Measurements from ENCODE around the gene SCAF1. TPM values are rescaled to one million over a fixed set of nuclear protein-coding genes. Genes with fewer than 3 reads are reported as not detected.

The SCAF1 gene, protein sequence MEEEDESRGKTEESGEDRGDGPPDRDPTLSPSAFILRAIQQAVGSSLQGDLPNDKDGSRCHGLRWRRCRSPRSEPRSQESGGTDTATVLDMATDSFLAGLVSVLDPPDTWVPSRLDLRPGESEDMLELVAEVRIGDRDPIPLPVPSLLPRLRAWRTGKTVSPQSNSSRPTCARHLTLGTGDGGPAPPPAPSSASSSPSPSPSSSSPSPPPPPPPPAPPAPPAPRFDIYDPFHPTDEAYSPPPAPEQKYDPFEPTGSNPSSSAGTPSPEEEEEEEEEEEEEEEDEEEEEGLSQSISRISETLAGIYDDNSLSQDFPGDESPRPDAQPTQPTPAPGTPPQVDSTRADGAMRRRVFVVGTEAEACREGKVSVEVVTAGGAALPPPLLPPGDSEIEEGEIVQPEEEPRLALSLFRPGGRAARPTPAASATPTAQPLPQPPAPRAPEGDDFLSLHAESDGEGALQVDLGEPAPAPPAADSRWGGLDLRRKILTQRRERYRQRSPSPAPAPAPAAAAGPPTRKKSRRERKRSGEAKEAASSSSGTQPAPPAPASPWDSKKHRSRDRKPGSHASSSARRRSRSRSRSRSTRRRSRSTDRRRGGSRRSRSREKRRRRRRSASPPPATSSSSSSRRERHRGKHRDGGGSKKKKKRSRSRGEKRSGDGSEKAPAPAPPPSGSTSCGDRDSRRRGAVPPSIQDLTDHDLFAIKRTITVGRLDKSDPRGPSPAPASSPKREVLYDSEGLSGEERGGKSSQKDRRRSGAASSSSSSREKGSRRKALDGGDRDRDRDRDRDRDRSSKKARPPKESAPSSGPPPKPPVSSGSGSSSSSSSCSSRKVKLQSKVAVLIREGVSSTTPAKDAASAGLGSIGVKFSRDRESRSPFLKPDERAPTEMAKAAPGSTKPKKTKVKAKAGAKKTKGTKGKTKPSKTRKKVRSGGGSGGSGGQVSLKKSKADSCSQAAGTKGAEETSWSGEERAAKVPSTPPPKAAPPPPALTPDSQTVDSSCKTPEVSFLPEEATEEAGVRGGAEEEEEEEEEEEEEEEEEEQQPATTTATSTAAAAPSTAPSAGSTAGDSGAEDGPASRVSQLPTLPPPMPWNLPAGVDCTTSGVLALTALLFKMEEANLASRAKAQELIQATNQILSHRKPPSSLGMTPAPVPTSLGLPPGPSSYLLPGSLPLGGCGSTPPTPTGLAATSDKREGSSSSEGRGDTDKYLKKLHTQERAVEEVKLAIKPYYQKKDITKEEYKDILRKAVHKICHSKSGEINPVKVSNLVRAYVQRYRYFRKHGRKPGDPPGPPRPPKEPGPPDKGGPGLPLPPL
- total RNA-seq (ENCODE audit: unreplicated experiment) = 84.4 TPM
- long read RNA-seq, partial matches to known transcripts = 2 of 2 reads
- long read RNA-seq, other reads (novel, unspliced or antisense) = 0 of 2 reads

DNA sequence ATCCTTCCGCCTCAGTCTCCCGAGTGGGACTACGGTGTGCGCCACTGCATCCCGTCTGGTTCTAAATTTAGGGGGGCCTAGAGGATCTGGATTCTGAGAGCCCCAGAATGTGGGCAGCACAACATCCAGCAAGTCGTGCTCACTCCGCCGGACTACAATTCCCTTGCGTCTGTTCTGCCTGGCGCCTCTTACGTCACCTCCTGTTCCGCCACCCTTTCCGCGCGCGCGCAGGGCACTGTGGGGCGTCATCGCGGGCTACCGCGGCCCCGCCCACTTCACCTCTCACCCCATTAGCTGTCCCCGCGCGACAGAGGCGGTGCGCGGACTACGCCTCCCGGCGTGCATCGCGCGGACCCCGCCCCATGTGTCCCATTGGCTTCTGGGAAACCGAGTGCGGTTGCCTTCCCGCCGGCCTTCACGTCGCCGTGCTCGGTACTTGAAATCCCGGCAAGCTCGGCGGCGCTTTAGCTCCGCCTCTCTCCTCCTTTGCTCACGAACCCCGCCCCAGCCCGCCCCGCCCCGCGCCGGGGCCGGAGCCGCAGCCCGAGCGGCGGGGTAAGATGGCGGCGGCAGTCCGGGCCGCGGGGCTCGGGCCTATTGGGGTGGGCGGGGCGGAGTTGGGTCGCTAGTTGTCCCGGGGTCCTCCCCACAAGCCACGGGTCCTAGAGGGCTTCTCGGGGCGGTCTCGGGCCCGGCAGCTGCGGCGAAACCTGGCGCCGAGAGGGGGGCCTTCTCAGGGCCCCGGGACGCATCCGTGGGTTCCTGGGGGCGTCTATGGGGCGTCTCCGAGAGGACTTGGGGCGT is at the start of gene SCAF1:
TSS of gene SCAF1 (plus strand) at position 522 of the 804 bp plus-strand sequence. CDS start 2,818 bp downstream, outside the sequence.
- Mint-ChIP-seq H3K27me3 (ENCODE audit: unreplicated experiment) (peaks cover 11% of the 10 kb centered on the region), H3K4me3 (ENCODE audit: unreplicated experiment) (peak within 1 kb of the TSS; percentile 100), H3K36me3 (ENCODE audit: unreplicated experiment) (no peaks in the 10 kb centered on the region), H3K27ac (ENCODE audit: unreplicated experiment) (peak within 1 kb of the TSS; percentile 97), H3K9me3 (ENCODE audit: unreplicated experiment) (peaks cover 14% of the 10 kb centered on the region), H3K4me1 (ENCODE audit: low read depth, unreplicated experiment) (peaks cover 38% of the 10 kb centered on the region)
- no peak for TF ChIP-seq CTCF (IDR thresholded peaks at IDR 0.05; ENCODE audit: partially characterized antibody, unreplicated experiment)
- peak; percentile 99 for DNase-seq

- no peak for TF ChIP-seq CTCF (IDR thresholded peaks at IDR 0.05; ENCODE audit: partially characterized antibody, unreplicated experiment)
- Mint-ChIP-seq H3K27me3 (ENCODE audit: unreplicated experiment) (peaks cover 9% of the 10 kb centered on the region), H3K9me3 (ENCODE audit: unreplicated experiment) (peaks cover 13% of the 10 kb centered on the region), H3K4me3 (ENCODE audit: unreplicated experiment) (peak overlapping the region; percentile 89), H3K4me1 (ENCODE audit: low read depth, unreplicated experiment) (peaks cover 10% of the 10 kb centered on the region), H3K36me3 (ENCODE audit: unreplicated experiment) (no peaks in the 10 kb centered on the region), H3K27ac (ENCODE audit: unreplicated experiment) (peak overlapping the region; percentile 77)
- DNase-seq = no peak
Observed at GRCh38 chr19:49592486-49593232, 49.4 kb upstream of the SCAF1 start.

DNA sequence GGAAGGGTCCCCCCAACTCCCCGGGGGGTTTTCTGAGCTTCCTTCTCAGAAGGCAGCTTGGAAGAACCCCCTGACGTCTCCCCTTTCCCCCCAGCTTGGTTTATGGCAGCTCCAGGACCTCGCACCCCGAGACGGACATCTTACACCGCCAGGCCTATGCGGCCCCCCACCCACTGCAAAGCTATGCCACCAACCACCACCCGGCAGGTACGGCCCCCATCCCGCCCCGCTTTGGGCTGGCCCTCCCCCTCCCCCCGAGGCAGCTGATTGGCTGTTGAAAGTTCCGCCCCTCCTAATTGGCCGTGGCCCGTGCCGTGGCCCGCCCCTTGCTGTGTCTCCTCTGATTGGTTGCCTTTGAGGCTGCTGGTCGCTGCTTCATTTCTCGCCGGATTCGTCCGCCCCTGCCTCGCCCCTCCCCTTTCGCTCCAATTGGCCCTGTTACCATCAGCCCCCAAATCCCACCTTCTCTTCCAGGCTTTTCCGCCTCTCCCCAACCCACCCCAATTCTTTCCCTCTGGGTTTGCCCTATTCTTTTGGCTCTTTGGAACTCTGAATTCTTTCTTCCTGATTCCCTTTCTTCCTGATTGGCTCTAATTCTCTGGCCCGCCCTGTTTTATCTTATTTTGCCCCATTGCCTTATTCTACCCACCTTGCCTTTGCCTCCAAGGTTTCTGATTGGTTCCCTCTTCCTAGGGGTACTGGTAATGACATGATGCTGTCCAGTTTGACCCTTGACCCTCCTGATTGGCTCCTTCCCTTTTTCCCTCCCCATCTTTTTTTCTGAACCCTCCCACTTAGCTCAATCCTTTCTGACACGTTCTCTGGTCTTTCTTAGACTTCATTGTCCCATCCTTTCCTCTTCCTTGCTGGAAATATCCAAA is 48.5 kb upstream of the SCAF1 start:
- Mint-ChIP-seq H3K4me1 (ENCODE audit: low read depth, unreplicated experiment) (peaks cover 10% of the 10 kb centered on the region), H3K27ac (ENCODE audit: unreplicated experiment) (peak overlapping the region; percentile 50), H3K36me3 (ENCODE audit: unreplicated experiment) (no peaks in the 10 kb centered on the region), H3K27me3 (ENCODE audit: unreplicated experiment) (peaks cover 9% of the 10 kb centered on the region), H3K9me3 (ENCODE audit: unreplicated experiment) (peaks cover 13% of the 10 kb centered on the region), H3K4me3 (ENCODE audit: unreplicated experiment) (peak overlapping the region; percentile 89)
- TF ChIP-seq CTCF (IDR thresholded peaks at IDR 0.05; ENCODE audit: partially characterized antibody, unreplicated experiment) = no peak
- DNase-seq = peak; percentile 96
